ENCODE data around the gene ADGRG4.

GRCh38 chrX:136376713-136377112 lies 76.0 kb downstream of the ADGRG4 start:
- TF ChIP-seq CBFB (CRISPR knock-in tag; IDR thresholded peaks at IDR 0.05; ENCODE audit: low read depth) = no peak
- no peak for TF ChIP-seq ZNF138 (CRISPR knock-in tag; conservative IDR thresholded peaks at IDR 0.05)
- no peak for TF ChIP-seq CTCF (IDR thresholded peaks at IDR 0.05)

Data from WTC11 (cell line).